HG03439 (cell line): ENCODE results near the gene HHATL.

Experiments
- ATAC-seq: cut with Tn5 transposase; IDR thresholded peaks from one replicate; pipeline ENCODE4 v1.9.1; 2021; ENCODE audit warnings: mild to moderate bottlenecking, moderate library complexity; ENCODE audit not compliant: unreplicated experiment

The HHATL gene

DNA sequence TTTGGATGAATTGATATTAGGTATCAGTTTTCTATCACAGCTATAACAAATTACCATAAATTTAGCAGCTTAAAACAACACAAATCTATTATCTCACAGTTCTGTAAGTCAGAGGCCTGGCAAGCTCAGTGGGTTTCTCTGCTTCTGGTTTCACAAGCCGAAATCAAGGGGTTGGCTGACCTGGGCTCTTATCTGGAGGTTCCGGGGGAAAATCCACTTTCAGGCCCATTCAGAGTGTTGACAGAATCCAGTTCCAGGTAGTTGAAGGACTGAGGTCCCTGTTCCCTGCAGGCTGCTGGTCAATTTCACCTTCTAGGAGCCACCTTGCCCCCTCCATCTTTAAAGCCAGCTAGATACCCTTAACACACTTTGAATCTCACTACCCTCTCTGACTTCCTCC is 11.1 kb upstream of the HHATL start:
- ATAC-seq, result no peak

DNA sequence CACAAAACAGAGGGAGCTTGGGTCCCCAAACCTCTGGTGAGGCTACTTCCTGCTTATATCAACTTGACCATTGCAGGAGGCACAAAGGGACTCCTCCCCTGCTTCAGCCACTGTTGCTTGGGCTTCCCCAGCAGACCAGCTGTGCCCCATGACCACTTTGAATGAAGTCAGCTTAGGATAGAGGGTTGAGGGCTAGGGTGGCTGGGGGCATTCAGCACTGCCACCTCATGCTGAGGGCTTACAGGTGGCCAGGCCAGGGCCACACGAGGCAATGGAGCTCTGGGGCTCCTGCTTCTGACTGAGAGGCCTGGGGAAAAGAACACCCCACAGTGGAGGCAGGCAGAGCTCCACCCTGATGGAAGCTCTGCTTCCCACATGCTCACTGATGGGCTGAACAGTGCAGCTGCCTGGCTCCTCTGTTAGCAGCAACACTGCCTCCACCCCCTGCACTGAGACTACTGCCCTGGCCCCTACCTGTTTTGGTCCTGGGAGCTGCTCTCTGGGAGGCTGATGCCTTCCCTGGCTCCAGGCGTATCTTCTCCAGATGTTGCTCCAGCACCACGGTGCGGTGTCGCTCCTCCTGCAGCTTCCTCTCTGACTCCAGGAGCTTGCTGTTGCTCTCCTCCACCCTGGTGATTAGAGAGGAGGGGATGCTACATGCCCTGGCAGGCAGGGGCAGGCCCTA is 10.2 kb upstream of the HHATL start:
- ATAC-seq, result no peak

DNA sequence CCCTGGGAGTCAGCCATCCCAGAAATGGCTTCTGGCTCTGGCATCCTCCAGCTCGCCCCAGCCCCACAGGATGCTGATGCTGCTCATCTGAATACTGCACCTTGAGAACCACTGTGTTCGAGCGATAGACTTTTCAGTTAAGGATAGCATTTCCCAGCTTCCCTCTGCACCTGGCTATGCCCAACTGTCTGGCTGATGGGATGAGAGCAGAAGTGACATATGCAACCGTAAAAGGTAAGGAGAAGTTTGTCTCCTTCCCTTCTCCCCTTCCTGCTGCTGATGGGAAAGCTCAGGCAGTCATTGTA is 9.7 kb upstream of the HHATL start:
- ATAC-seq, result no peak

DNA sequence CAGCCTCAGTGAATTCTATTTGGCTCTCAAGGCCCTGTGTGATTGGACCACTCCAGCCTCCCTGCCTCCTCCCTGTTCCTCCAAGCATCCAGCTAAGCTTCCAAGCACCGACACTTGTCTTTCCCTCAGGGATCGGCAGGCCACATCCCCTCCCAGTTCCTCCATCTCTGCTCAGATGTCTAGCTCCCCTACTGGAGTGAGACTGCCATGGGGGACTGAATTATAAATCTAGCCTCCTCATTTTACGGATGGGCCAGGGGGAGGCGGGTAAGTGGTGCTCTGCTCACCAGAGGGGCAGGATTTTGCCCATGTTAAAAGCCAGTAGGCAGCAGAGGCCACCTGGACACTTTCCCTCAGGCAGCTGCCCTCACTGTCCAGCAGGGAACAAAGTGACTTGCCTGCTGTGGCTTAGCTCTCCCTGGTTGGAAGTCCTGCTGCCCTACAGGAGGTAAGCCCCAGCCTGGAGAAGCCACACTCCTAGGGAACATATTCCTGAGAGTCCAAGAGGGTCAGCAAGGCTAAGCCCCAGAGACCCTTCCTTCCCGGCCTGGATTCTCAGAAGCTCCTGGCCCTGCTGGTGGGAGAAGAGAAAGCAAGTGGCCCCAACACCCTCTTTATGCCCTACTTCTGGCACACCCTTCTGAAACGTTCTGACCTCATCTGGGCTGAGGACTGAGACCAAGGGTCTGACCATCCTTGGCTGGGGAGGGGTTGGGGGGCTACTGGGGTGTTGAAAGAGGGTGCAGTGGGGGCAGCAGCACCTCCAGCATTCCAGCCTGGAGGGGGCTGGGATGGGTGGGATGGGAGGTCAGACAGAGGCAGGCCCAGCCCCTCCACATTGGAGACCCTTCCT is 9.1 kb upstream of the HHATL start:
- ATAC-seq, result no peak

DNA sequence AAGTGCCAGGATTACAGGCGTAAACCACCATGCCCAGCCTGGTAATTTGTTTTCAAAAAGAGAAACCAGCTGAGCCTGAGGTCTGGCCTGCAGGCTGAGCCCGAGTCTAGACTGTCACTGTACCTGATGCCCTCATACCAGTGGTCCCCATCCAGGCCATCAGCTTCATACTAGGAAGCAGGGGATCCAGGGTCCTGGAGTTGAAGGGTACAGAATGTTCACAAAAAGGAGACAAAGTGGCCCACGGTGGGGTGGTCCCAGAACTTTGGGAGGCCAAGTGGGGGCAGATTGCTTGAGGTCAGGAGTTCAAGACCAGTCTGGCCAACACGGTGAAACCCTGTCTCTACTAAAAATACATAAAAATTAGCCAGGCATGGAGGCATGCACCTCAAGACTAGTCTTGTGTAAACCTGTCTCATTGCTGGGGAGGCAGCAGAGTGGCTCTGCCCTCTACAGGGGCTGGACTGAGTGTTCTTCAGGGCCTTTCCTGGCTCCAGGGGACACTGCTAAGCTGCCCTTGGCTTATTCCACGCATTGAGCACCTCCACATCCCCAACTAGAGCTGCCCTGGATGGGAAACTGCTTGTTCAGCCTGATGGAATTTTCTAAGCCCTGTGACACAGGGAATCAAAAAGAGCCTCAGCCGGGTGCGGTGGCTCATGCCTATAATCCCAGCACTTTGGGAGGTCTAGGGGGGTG is 7.9 kb upstream of the HHATL start:
- ATAC-seq, result no peak

DNA sequence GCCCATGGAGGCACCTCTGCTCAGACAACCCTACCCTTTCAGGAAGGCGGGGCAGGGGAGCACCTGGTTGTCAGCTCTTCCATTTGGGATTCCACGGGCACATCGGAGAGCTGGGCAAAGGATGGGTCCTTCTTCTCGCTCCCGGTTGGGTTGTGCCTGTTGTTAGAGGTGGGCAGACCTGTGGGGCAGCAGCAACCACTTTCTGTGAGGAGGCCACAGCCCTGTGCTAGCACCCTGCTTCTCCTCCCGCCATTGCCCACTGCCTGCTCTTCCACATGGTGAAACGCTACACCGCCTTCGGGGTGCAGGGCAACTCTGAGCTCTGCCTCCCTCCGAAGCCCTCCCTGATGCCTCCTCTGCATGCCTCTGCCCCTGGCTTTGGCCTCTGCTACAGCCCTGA is 7.0 kb upstream of the HHATL start:
- no peak for ATAC-seq

DNA sequence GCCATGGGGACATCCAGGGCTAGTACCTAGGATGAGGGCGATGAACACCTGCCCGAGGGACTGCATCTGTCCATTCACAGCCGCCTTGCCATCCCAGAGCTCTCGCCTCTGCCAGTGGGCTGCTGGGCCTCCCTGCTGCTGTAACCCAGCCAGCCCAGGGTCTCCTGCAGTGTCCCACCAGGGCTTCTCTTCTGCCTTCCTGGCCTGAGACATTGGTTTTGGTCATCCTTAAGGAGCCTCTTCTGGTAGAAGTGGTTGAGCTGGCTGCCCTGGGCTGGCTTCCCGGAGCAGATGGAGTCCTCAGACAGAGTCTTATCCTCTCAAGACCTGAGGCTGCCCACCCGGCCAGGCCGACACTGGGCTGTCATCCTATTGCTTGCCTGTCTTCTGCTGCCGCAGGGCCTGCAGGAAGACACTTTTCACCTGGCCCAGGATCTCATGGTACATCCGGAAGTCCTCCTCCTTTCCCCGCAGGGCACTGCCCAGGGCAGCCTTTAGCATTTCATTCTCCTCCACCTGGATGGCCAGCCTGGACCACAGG is 6.1 kb upstream of the HHATL start:
- no peak for ATAC-seq

DNA sequence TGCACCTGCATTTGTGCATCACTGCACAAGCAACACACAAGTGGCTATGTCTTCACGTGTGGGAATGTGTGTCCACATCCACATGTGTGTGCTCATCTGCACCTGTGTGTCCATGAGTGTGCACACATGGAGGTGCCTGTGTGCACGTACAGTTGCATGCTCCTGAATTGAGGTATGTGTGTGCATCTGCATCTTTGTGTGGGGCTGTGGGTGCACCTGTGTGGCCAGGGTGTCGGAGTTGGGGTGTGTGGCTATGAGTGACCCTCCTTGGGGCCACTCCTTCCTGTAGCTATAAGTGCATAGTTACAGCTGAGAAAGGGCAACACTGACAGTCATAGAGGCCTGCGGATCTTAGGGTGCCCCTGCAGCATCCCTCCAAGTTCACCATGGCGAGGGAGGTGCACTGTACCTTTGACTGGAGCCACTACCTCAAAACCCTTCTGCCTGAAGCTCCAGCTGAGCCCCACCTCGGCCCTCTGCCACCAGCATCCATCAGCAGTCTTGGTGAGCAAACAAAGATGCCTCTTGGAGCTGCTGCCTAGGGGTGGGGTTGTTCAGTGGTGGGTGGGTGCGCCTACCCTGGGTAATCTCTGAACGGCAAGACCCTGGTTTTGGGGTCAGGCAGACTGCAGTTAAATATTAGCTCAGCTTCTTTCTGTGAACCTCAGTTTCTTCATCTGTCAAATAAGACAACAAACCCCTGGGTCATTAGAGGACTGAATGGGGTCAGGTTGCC is 5.2 kb upstream of the HHATL start:
- no peak for ATAC-seq

DNA sequence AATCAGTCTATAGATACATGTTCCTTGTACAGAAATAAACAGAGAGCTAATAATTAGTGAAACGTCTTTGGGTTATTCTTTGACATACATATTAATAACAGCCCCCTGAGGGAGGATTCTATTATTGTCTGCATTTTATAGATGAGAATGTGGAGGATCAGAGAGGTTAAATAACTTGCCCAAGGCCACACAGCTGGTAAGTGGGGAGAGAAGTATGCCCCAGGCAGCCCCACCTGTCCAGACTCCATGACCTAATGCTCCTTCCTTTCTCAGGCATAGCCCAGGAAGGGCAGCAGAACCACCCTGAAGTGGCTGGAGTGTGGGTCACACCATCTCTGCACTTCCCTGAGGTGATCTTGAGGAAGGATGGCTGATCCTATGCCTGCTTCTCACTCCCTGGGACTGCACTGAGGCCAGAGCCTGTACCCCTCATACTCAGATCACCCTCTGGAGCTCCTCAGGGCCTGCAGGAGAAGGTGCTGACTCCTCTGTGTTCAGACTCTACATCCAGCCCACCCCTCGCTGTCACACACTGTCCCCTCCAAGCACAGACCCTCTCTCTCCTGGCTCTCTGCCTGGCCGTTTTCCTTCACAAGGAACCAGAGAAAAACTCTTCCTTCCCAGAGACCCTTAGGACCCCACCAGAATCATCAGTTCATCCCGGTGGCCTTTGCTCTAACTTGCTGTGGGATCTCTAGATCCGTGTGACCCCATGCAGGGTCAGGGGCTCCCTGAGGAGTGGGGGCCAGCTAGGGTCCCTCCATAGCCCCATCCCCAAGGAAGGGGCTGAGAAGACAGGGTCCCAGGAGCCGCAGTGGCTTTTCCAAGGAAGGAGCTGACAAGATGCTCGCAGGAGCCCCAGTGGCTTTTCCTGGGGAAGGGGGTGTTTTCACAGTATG is 4.4 kb upstream of the HHATL start:
- no peak for ATAC-seq

DNA sequence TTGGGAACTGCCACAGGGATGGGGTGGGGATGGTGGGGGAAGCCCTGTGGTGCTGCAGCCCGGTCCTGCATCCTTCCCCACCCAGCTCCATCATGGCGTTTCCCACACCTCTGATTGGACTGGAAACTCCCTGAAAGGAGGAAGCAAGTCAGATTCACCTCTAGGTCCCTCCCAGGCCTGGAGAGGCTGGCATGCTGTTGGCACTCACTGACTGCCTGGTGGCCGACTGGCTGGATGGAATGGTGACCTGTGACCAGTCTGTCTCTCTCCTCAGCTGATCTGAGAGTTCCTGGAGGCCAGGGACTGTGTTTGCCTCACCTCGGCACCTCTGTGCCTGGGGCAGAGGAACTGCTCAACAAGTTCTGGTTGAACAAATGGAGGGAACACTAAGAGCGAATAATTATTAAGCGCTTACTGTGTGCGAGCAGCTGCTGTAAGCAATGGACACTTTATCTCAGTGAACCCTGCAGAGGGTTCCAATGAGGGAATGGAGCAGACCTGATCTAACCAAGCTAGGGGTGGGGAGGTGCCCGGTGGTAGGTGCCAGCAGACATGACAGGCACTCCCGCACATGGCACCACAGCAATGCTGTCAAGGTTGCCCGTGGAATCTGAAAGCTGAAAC is 3.5 kb upstream of the HHATL start:
- ATAC-seq, result no peak

DNA sequence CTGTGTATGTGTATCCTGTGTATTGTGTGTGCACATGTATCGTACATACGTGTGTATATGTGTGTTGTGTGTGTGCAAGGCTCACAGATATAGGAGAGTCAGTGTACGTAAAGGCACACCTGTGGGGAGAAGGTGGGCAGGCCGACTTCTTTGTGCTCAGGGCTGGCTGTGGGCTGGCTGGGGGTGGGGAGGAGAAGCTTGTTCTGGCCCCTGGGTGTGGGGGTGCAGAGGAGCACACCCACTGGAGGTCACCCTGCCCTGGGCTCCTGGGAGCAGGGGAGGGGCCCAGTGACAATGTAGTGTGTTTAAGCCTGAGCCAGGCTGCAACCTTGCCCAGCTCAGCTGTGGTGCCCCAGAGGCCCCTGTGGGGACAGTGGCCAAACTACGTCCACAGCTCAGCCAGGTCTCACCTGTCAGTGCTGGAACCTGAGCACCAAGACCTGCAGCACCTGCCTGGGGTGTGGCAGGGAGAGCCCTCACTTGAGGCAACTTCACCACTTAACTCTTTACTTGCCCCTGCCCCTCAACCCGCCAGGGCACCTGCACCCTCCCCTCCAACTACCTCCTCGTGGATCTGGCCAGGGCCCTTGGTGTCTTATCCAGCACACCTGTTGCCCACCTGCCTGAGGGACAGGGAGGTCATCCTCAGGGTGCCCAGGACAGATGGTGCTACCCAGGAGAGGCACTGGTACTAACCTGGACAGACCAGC is 2.6 kb upstream of the HHATL start:
- ATAC-seq, result no peak

DNA sequence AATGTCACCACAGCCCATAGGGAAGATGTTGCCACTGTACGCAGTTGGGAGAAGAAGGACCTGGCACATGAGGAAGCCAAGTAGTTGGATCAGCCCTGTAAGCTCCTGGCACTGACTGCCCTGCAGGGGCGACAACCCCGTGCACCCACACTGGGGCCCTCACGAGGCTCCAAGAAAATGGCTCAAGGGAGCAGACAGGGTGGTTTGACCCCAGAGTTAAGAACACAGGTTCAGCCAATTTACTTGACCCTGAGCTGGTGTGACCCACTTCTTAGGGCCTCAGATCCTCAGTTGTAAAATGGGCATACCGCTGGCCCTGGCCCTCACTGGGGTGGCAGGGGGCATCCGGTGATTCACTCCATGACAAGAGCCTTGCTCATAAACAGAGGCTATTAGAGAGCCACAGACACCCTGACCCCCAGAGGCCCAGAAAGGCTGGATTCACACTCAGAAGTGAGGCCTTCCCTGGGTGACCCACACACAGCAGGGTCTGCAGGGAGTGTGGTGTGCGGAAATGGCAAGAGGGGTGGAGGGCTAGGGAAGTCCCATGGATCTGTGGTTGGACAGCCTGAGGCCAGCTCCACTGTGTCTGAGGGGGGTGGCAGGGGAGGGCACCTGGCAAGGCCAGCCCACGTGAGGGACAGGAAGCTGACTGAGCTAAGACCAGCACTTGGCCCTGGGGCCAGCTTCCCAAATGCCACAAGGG is 1.7 kb upstream of the HHATL start:
- ATAC-seq, result no peak

DNA sequence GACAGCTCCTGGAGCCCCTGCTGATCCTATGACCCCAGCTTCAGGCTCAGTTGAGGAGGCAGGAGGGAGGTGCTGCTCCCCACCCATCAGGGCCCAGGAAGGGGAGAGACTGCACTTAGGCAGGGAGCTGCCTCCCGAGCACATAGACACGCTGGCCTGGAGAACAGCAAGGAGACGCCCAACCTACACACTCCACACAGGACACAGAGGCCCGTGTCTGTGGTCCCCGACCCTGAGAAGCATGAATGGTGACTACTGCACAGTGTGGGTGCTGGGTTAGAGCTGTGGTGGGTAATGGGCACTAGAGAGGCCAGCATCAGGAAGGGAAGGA is 1.1 kb upstream of the HHATL start:
- no peak for ATAC-seq

DNA sequence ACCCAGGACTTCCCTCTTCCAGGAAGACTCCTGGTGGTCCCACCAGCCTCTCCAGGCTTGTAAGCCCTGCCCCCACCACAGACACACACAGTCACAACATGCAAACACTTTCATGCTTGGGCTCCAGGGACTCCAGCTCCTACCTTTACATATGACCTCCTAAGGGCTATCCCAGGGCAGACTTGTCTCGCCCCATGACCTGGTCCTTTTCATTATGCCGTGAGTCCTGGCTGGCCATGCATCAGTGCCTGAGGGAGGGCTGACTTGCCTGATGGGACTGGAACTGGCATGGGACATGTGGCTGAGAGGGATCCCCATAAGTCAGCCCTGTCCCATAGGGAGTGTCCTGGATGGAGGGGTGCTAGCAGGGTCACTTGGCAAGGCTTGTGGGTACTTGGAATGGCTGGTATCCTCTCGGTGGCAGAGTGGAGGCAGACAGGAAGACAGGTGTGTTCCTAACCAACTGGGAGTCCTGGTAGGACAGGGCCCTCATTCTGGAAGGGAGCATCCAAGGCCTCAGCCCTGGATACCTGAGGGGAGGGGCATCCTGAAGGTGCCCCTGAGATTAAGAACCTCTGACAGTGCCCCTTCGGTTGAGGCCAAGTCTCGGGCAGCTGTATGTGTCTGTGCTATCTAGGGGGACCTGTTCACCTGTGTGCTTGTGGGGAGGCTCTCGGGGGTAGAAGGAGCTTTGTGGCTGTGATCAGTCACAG is 540 bp upstream of the HHATL start:
- no peak for ATAC-seq

DNA sequence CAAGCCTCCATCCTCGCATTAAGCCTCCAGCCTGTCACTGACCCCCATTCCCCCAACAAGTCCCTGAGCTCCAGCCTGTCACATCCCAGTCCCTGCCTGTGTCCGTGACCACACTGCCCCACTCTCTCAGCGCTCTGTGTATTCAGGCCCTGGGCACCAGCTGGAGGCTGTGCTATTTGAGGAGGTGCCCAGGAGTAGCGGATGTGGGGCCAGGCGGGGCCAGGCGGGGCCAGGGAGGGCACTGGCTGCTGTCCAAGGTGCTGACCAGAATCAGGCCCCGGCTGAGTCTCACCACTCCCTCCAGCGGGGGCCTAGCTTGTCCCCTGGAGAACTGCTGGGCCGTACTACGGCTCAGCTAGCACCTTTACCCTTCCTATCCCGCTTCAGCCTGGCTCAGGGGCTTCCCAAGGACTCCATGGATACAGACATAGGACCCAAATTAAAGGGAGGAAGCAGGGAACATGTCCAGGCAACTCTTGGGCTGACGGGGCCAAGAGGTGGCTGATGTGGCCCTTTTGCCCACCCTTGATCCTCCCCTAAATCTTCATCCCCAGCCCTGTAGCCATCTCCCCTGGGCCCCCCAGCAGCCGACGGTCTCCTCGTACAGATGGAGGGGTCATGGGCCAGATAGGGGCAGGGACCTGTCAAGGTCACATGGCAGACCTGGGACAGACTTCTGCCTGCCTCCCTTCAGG is 1.1 kb downstream of the HHATL start:
- ATAC-seq, result no peak

DNA sequence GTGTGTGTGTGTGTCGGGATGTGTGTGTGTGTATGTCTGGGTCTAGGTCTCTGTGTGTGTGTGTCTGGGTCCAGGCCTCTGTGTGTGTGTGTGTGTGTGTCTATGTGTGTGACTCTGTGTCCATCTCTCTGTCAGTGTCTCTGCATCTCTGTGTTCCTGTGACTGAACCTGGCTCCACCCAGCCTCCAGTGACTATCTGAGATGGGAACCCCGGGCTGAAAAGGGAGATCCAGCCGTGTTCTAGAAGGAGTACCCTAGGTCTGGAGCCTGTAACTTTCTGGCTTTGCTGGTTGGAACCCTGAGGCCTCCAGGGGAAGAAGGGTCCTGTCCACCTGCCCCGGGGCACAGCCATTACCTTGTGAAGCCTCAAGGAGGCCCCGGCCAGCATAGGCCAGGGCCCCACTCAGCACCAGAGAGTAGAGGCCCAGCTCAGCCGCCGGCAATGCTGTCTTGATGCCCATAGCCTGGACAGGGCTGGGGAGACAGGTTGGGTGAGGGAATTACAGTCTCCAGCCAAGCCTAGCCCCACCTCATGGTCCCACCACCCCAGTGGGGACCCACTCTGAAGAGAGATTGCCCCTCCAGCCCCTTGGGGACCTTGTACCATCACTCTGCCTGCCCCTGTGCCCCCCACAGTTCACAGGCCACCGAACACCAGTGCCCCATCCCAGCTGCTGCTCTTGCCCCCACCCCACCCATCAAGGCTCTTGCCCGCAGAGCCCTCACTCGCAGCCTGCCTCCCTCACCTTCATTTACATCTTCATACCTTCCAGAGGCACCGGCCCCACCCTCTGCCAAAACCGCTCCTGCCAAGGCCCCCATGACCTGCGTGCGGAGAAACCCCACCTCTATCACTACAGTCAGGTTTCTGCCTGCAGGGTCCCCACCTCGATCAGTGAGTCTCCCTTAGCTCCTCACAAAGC is 2.0 kb downstream of the HHATL start:
- no peak for ATAC-seq
